HT-29 (cell line): ENCODE data around the gene EXOC3L4. TPM values are rescaled to one million over a fixed set of nuclear protein-coding genes. Genes with fewer than 3 reads are reported as not detected.

ENCODE experiments used
- DNase-seq: peaks from one replicate; pipeline ENCODE4 v3.0.0-alpha.2; 2015; ENCODE audit warnings: low spot score
- total RNA-seq: library from RNA; depleted of rRNA; stranded (reverse); fragments of >200 nt; shearing (Covaris generic); gene quantifications from 2 replicates; pipeline ENCODE4 v1.2.3, GENCODE V29; 2014

Gene EXOC3L4
- total RNA-seq, 1 experiment from 2014 or later = 3.9 TPM

DNA sequence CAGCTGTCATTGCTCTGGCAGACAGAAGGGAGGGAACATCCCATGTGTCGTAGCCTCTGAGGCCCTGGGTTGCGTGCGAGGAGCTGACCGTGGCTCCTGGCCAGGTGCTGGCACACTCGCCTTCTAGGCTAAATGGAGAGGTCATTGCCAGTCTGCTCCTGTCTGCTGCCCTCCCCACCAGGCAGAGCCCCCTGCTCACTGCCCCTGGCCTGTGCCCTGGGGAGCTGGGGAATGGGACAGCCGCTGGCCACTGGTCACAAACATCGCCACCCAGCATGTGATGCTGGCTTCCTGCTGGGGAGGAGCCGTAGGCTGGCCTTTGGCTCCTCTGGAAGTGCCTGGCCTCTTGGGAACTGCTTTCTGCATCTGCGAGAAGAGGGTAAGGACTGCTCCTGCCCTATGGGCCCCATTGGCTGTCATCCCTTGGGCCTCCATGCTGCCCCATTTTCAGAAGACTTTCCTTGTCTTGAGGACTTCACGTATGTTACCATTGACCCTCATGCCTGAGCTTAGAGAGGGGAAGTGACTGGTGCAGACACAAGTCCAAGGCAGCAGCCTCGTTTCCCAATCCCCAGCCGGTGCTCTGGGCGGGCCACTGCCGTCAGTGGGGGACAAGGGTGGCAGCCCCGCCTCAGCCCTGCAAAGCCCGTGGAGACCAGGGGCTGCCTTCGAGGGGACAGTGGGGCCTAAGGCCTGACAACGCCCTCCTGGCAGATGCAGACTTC is 26.8 kb downstream of the EXOC3L4 start:
- DNase-seq = peak; percentile 62

DNA sequence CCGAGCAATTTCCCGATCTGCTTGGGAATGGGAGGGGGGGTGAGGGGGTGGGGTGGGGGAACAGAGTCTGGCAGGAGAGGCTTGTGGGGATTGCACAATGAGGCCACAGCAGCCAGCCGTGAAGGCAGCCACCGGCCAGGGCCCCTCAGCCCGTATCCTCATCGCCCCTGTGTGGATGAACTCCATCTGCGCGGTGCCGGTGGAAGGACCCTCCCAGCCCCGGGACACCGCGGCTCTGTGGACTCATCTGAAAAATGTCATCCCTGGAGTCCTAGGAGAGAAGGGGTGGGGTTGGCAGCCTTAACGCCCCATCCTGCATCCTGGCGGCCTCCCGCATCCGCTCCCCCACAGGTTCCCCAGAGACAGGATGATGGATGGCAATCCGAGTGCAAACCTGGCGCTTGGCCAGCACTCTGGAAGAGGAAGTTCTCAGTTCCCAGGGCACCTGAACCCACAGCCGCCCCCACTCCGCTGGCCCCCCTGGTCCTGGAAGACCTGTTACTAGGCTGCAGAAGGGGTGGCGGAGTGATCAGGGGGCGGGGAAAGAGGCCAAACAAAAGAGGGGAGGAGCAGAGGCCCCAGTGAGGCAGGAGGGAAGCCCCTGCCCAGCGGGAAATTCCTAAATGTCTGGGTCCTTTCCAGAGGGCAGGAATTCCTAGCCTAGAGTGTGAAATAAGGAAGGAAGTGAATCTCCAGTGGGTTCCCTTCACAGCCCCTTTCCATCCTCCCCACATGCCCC is 27.5 kb downstream of the EXOC3L4 start:
- peak; percentile 91 for DNase-seq

GRCh38 chr14:103122585-103122946 is 28.0 kb downstream of the EXOC3L4 start:
- no peak for DNase-seq

DNA sequence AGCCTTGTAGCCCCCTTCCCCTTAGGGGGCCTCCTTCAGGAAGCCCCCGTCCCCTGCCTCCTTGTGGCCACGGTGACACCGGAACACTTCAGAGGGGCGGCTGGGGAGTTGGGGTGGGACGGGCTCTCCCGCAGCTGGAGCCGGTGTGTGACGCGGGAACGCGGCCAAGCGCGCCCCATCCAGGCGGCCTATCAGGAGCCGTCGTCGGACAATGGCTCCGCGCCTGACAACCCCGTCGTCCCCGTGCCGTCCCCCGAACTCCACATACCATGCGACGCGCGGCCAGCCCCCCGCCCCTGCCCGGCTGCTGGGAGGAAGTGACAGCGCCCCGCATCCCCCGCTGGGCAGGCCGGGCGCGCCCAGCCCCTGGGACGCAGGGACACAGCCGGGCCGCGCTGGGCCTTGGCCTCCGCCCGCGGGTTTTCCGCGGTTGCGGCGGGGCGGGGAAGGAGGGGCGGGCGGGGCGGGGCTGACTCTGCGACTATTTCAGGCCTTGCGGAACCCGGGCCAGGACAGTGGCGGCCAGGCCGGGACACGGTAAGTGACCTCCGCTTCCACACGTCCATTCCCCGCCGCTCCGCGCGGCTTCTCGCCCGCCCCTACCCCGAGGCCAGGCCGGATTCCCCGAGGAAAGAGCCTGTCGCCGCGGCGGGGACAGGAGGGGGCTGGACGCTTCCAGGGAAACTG is 28.6 kb downstream of the EXOC3L4 start, which contains the start of gene TNFAIP2:
TSS of gene TNFAIP2 (plus strand) at position 515 of the 687 bp plus-strand sequence. CDS start 2,997 bp downstream, outside the sequence.
- no peak for DNase-seq

GRCh38 chr14:103123634-103124500 is 29.3 kb downstream of the EXOC3L4 start:
- DNase-seq = no peak

DNA sequence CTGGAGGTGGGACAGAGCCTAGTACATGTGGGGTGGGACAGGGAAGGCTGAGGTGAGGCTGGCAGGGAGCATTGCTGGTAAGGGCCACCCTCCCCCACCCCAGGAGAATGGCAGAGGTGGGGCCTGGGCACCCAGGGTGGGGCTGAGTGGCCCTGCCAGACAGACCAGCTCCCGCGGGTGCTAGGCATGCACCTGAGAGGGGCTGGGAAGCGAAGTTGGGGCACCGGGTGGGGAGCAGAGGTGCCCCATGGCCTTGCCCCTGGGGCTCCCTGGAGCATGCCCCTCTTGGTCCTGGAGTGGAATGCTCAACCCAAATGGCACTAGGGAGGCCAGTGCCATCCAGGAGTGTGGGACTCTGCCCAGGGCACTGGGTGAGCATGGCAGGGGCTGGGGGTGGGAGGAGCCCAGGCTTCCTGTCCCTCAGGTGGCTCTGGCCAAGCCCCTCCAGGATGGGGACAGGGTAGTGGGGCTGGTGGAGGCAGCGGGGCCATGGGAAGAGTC is 30.0 kb downstream of the EXOC3L4 start:
- no peak for DNase-seq

- DNase-seq = no peak
Measured at GRCh38 chr14:103125098-103126070, 30.9 kb downstream of the EXOC3L4 start.

DNA sequence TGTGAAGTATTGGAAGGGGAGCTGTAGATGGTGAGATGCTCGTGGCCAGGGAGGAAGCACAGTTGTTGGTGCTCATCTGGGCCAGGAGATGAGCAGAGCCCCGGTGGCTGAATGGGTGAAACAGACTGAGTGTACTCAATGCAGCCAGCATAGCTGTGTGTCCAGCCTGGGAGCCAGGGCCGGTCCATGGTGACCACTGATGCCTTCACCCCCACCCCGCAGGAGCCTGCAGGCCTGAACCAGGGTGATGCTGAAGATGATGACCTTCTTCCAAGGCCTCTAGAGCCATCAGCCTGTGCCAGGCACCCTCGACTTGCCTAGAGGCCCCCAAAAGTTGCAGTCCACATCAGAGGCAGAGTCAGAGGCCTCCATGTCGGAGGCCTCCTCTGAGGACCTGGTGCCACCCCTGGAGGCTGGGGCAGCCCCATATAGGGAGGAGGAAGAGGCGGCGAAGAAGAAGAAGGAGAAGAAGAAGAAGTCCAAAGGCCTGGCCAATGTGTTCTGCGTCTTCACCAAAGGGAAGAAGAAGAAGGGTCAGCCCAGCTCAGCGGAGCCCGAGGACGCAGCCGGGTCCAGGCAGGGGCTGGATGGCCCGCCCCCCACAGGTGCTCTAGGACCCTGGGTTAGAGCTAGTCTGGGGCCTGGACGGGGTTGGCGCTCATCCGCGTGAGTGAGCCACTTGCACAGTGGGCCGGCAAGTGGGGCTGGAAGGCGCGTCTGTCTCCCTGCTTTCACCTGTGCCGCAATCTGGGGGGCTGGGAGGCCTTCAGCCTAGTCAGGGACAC is 31.8 kb downstream of the EXOC3L4 start:
- DNase-seq = no peak

- DNase-seq = peak; percentile 75
Measured at GRCh38 chr14:103126873-103127304, 32.4 kb downstream of the EXOC3L4 start.

DNA sequence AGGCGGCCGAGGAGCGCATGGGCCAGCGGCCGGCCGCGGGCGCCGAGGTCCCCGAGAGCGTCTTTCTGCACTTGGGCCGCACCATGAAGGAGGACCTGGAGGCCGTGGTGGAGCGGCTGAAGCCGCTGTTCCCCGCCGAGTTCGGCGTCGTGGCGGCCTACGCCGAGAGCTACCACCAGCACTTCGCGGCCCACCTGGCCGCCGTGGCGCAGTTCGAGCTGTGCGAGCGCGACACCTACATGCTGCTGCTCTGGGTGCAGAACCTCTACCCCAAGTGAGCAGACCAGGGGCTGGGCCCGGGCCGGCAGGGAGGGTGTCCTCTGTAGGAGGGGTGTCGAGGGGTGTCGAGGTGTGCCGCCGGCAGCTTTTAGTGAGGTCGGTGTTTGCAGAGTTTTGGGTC is 32.8 kb downstream of the EXOC3L4 start:
- DNase-seq = no peak

DNA sequence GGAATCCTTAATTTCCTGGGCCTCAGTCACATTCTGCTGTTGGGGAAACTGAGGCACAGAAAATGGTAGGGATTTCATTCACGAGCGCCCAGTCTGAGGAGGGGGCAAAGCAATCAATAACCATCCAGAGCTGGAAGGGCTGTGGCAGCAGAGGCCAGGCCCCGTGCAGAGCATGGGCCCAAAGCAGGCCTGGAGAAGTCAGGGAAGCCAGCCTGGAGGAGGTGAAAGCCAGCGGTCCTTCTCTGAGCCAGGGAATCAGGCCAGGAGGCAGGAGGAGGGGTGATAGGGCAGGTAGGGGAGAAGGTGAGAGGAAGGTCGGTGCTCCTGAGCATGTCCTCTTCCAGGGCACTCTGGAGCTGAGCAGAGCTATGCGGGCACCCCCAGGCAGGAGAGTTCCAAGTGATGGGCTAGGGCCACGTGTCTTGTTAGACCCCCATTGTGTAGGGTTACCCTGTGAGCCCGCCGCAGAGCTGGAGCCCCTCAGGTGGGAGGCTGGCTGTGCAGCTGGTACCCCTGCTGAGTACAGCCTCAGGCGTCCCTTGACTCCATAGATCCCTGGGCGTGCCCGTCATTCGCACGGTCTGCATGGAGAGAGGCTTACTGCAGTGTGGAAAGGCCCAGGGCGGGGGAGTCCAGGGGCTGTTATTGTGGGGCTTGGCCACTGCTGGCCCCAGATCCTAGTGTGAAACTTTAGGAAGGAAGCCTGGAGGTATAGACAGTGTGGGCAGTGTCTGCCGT is 33.5 kb downstream of the EXOC3L4 start:
- peak; percentile 52 for DNase-seq

DNA sequence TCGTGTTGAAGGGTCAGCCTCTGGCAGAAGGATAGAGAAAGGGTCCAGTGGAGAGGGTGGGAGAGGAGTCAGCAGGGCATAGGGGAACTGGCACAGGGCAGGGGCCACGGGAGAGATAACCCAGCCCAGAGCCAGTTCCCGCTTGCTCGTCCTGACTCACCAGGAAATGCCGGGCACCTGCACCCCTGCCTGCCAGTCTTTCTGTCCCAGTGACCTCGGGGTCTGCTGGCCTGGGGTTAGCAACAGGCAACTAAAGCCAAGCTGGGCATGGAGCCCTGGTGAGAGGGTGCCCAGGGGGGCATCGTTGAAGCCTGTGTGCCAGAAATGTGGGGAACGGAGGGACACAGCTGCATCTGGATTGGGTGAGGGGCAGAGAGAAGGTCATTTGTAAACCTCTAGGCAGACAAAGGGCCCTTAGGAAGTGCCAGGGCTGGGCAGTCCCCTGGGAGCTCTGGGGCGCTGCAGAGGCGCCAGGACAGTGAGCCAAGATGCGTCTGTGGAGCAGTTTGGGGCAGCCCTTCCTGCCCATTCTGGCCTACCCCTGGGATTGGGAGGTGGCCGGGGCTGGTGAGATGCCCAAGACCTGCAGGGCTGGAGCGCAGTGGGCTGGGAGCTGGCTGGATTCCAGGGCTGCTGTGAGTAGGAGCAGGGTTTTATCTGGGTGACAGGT is 34.2 kb downstream of the EXOC3L4 start:
- peak; percentile 80 for DNase-seq

- no peak for DNase-seq
Measured at GRCh38 chr14:103129301-103130016, 34.9 kb downstream of the EXOC3L4 start.

DNA sequence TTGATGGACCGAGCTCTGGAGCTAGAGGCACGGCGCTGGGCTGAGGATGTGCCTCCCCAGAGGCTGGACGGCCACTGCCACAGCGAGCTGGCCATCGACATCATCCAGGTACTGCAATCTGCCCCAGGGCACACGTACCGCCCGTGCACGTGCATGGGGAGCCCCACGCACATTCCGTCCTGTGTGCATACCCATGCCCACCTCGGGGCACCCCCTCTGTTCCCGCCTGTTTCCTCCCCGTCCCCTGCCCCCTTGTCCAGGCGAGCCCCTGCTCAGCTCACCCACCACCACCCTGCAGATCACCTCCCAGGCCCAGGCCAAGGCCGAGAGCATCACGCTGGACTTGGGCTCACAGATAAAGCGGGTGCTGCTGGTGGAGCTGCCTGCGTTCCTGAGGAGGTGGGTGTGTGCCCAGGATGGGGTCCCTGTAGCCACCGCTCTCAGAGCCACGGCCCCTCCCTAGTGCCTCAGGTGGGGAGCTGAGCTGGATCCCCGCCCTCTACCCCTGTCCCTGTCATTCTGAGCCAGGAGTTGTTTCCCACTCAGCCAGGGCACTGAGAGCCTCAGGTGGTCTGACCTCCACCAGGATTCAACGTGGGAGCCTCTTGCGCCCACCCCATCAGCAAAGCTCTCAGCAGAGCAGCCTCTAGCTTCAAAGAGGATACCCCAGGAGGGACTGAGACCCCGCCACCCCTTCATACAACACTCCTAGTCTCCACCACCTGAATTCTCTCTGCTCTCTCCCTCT is 35.7 kb downstream of the EXOC3L4 start:
- DNase-seq = no peak

- DNase-seq = no peak
Measured at GRCh38 chr14:103130965-103131364, 36.4 kb downstream of the EXOC3L4 start.

DNA sequence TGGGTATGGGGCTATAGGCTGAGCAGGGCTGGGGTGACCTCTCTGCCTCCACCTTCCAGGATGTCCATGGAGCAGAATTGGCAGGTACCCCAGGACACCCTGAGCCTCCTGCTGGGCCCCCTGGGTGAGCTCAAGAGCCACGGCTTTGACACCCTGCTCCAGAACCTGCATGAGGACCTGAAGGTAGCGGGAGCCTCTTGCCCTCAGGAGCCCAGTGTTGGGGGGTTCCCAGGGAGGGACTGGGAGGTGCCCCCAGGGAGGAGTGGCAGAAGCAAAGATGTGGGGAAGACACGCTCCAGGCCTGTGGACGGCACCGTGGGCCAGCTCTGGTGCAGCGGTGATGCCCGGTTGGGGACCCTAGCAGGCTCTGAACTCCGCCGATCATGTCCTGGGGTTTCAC is 37.1 kb downstream of the EXOC3L4 start:
- DNase-seq = no peak
